Measurements from ENCODE around the gene FAM110C.

The FAM110C gene

DNA sequence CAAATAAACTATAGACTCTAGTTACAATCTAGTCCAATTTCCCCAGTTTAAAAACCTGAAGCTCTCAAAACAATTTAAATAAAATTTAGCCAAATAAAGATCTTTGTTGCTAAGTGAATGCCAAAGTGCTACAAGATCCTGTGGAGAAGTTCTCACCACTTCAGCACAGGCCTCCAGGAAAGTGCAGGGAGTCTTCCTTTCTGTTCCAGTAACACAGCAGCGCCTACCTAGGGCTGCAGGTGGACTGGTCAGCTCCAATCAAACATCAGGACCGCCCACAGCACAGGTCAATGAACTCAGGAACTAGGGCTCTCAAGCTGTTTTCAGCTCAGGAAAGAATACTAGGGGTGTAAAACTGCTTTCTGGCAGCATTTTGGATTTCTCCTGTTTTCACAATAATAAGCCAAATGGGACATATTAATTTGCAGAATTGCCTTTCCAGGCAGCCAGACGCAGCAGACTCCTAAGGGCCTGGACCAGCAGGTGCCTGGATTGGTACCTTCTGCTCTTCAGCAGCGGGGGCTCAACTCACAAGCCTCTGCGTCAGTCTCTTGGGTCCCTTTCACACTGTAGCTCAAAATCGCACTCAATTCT is 1.5 kb downstream of the FAM110C start:
- H3K4me3 ChIP-seq (ENCODE audit: low read depth, low read length) = no peak overlapping the region
- TF ChIP-seq, protein P1, sequence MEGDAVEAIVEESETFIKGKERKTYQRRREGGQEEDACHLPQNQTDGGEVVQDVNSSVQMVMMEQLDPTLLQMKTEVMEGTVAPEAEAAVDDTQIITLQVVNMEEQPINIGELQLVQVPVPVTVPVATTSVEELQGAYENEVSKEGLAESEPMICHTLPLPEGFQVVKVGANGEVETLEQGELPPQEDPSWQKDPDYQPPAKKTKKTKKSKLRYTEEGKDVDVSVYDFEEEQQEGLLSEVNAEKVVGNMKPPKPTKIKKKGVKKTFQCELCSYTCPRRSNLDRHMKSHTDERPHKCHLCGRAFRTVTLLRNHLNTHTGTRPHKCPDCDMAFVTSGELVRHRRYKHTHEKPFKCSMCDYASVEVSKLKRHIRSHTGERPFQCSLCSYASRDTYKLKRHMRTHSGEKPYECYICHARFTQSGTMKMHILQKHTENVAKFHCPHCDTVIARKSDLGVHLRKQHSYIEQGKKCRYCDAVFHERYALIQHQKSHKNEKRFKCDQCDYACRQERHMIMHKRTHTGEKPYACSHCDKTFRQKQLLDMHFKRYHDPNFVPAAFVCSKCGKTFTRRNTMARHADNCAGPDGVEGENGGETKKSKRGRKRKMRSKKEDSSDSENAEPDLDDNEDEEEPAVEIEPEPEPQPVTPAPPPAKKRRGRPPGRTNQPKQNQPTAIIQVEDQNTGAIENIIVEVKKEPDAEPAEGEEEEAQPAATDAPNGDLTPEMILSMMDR (IDR thresholded peaks at IDR 0.05; ENCODE audit: control insufficient read depth, extremely low read depth, insufficient read depth) = no peak
- no peak for DNase-seq (ENCODE audit: low read depth)

DNA sequence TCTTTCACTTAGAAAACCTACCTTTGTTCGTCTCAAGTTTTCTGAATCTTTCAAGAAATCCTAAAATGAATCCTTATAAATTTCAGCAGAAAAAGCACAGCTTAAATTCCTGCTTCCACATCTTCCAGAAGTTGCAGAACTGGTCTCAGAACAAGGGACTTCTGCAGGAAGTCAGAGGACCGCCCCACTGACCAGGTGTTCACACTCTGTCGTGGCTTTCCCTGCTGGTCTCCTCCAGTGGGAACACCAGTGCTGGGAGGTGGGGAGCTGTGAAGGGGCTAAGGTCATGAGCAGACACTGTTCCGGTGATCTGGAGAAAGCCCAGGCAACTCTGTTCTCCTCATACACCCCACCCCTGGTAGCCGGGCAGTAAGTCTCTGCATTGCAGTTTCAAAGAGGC is 3.5 kb downstream of the FAM110C start:
- no peak for DNase-seq (ENCODE audit: low read depth)
- H3K4me3 ChIP-seq (ENCODE audit: low read depth, low read length) = no peak overlapping the region
- TF ChIP-seq, protein P1 (IDR thresholded peaks at IDR 0.05; ENCODE audit: control insufficient read depth, extremely low read depth, insufficient read depth) = no peak

DNA sequence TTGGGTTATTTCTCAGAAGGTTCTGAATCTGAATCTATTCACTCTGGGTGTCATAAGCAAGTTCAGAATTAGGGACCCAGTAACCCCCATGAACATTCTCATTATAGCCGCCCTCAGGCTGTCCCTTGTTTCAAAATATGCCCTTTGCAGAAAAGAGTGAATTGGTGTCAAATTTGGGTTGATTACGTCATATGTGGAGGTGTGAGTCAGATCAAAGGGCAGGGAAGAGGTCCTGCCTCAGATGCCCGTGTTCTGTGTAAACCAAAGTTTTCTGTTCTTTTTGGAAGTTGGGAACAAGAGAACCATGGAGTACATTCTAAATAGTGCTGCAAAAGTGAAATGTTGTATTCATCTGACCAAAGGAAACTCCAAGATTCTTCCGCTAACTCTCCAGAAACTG is 5.8 kb downstream of the FAM110C start:
- DNase-seq (ENCODE audit: low read depth) = no peak
- TF ChIP-seq, protein P1 (IDR thresholded peaks at IDR 0.05; ENCODE audit: control insufficient read depth, extremely low read depth, insufficient read depth) = no peak
- H3K4me3 ChIP-seq (ENCODE audit: low read depth, low read length) = no peak overlapping the region

DNA sequence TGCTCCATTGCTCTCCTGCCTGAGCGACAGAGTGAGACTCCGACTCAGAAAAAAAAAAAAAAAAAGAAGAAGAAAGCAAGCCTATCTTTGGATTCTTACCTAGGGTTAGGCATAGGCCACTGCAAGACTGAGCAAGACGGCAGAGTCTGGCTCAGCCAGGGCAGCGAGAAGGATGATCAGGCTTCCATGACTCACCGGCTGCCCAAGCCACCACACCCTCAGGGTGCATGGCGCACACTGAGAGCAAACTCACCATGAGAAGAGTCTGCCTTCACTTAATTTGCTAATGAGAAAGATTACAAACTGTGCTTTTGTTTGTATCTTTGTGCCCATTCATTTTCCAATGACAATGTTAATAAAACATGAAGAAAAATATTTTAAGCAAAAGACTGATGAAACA is 8.2 kb downstream of the FAM110C start:
- DNase-seq (ENCODE audit: low read depth) = no peak
- TF ChIP-seq, protein P1 (IDR thresholded peaks at IDR 0.05; ENCODE audit: control insufficient read depth, extremely low read depth, insufficient read depth) = no peak
- H3K4me3 ChIP-seq (ENCODE audit: low read depth, low read length) = no peak overlapping the region

DNA sequence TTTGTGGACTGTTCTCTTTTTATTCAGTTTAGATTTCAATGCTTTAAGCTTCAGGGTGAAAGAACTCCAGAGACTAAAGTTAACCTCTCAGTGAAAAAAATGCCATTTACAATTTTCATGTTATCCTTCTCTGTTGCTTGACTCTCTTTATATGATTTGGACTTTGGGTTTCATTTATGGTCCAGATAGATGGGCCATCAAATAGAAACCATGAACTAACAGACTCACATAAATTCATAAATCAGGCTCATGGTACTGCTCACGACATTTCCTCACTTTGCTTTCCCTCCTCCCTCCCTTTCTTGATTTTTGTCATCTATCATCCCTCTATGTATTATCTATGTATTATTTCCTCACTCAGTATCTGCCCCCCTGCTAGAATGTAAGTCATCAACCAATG is 10.0 kb downstream of the FAM110C start:
- no peak for DNase-seq (ENCODE audit: low read depth)
- TF ChIP-seq, protein P1 (IDR thresholded peaks at IDR 0.05; ENCODE audit: control insufficient read depth, extremely low read depth, insufficient read depth) = no peak
- H3K4me3 ChIP-seq (ENCODE audit: low read depth, low read length) = no peak overlapping the region

DNA sequence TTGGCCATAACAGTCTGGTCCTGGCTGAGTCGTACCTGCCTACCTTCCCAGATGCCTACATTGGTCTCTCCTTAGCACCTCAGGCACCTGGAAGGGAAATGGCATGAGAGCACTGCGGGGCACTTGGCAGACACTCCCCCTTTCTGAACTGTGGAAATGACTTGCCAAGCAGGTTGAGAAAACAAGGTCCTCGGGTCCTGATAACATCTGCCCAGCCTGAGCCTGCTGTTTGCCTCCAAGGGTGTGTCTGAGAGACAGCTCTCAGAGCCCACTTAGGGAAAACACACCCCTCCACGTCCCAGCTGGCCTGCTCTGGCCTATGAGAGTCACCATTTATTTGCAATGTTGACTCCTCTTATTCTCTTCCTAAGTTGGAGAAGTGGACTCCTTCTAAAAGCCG is 10.5 kb downstream of the FAM110C start:
- TF ChIP-seq, protein P1 (IDR thresholded peaks at IDR 0.05; ENCODE audit: control insufficient read depth, extremely low read depth, insufficient read depth) = no peak
- peak; percentile 89 for DNase-seq (ENCODE audit: low read depth)
- no peak overlapping the region for H3K4me3 ChIP-seq (ENCODE audit: low read depth, low read length)

DNA sequence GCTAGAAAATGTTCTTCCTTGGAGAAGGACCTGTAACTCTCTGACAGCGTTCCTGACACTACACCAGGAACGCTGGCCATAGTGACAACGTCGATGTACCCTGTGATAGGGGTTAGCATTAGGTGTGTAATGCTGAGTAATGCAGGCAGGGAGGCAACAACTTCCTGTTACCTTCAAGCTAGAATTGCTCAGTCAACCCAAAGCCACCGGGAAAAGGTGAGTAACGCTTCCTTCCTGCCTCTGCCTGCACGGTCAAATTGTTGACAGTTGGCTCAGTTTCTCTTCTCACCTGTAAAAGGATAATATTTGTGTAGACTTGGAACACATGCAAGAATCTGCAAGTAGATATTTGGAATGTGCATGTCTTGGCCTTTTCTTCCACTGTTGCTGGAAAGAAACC is 12.7 kb downstream of the FAM110C start:
- DNase-seq (ENCODE audit: low read depth) = peak; percentile 91
- H3K4me3 ChIP-seq (ENCODE audit: low read depth, low read length) = no peak overlapping the region
- TF ChIP-seq, protein P1 (IDR thresholded peaks at IDR 0.05; ENCODE audit: control insufficient read depth, extremely low read depth, insufficient read depth) = no peak

Measured in LNCaP clone FGC (cell line).